NOMO-1 treated with DMSO at 0.1 percent for 48 hours (cell line): Measurements from ENCODE around the gene FH.

ENCODE experiments used
- DNase-seq: peaks from one replicate; lab custom pipeline; 2025; ENCODE audit not compliant: unreplicated experiment; lab: John Stamatoyannopoulos, UW

FH gene

DNA sequence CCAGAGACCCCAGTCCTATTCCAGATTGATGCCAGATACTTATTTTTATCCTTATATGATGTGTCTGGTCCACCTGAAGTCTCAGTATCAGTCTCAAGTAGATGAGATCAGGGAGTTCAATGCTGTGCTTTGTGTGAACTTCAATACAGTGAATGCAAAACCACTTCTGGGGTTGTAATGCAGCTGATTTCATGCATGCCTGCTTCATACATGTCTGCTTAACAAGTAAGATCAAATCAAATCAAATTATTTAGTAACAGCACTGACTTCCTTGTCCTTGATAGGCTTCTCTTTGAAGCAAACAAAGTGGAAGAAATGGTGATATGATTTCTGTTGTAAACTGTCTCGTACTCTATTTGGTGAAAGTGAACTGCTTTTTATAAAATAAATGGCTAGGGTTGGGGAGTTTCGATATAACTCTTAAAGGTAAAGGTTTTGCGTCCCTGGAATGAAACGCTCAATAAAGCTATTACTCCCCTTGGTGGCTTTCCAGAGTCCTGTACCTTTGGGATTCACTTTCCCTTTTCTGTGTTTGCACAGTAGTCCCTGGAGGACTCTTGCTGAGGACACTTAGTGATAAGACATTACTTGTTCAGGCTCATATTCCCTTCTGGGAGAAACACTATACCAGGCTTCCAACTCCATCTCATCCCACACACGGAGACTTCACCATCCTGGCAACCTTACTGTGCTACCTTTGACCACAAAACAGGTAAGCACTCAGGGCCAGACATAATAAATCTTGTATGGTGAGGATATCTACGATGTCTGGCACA is 59.3 kb downstream of the FH start:
- no peak for DNase-seq

DNA sequence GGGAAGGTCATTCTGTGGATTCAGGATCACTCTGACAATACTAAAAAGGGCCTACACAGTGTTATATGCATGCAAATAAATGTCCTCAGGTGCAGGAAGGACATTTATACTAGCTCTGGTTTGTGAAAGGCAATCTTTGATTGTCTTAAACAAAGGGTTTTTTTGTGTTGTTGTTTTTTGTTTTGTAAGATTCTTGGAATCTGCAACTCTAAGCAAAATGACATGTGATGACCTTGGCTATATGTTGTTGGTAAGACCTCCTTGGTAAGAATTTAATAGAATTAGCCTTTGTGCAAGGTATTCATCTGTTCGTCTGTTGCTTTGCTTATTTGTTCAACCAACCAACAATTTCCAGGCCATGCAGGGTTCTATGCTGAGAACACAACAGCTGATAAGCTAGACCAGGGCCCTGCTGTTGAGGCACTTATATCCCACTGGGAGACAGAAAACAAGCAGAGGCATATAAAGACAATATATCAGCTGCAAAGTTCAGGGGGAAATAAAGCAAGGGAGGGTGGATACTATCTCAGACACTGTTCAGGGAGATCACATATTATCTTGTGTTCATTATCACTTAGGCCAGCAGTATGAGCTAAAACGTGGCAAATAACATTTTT is 60.3 kb downstream of the FH start:
- no peak for DNase-seq

DNA sequence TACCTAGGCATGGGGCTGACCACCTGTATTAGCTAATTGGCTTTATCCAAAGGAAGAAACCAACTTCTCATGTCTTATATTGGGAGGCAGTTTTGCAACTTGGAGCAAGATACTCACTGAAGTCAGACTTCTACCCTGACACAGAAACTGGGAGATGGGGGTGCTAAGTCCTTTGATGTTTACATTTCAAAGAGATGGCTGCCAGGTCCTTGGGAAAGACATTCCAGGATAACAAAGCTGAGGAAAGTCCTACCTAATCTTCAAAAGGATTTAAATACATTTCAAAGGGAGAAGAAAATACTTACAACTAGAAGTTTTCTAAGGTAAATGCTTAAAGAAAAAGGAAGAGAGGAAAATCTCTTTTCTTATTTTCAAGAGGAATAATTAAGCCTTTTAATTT is 62.1 kb downstream of the FH start:
- DNase-seq, result no peak

- no peak for DNase-seq
Observed at GRCh38 chr1:241456743-241457142, 62.8 kb downstream of the FH start.

DNA sequence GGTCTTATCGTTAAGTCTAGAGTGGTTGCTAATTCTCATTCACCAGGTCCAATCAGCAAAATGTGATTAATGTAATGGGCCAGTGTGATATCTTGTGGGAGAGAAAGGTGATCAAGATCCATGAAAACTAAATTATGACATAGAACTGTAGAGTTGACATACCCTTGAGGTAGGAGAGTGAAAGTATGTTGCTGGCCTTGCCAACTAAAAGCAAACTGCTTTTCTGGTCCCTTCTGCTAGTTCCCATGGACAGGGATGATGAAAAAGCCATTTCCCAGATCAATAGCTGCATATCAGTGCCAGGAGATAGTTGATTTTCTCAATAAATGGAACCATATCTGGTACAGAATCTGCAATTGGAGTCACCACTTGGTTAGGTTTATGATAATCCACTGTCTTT is 65.8 kb downstream of the FH start:
- no peak for DNase-seq

GRCh38 chr1:241451956-241452355 is 67.6 kb downstream of the FH start:
- DNase-seq, result no peak
